Endothelial cell of umbilical vein (primary cell): ENCODE results near the gene SLC49A3. TPM values are rescaled to one million over a fixed set of nuclear protein-coding genes. Genes with fewer than 3 reads are reported as not detected.

Experiments
- BruUV-seq: library from RNA; stranded (reverse); fragments of 400-500 nt; replicated peaks from 2 replicates; lab custom pipeline; 2021; lab: Mats Ljungman, UMichigan
- CTCF ChIA-PET: fragments of 300-600, 350-600 bp; sonication (Branson Sonifier 250); formaldehyde crosslinking; loops from one replicate; lab custom pipeline; 2021; ENCODE audit warnings: antibody characterized with exemption, inconsistent platforms; lab: Charles Lee
- POLR2A ChIA-PET: fragments of 300-600, 350-600 bp; sonication (Branson Sonifier 250); formaldehyde crosslinking; loops from one replicate; lab custom pipeline; 2021; ENCODE audit warnings: antibody characterized with exemption, inconsistent platforms; lab: Charles Lee
- DNase-seq: peaks from one replicate; pipeline ENCODE4 v3.0.0-alpha.2; 2011; ENCODE audit warnings: low read depth, low spot score
- FAIRE-seq: peaks from 2 replicates; lab custom pipeline; 2011; peaks lifted over from hg19 to GRCh38; lab: Jason Lieb, UNC
- H2AFZ ChIP-seq: 2 replicates; pipeline ENCODE4 v1.6.0; 2012; ENCODE audit warnings: low read depth, low read length, control low read depth, inconsistent platforms
- H3K27ac ChIP-seq: 2 replicates; pipeline ENCODE4 v1.5.1; 2011; ENCODE audit warnings: low read depth, mild to moderate bottlenecking, control low read depth, low read length, moderate library complexity; ENCODE audit not compliant: insufficient read depth
- H3K27me3 ChIP-seq, 2 experiments: 2 replicates each; pipeline versions ENCODE4 v1.6.0 to v1.6.1; 2011; ENCODE audit warnings: low read length in 2 of 2, mixed read lengths in 1 of 2; ENCODE audit not compliant: control insufficient read depth in 2 of 2, insufficient read depth in 2 of 2
- H3K36me3 ChIP-seq, 2 experiments: 2 replicates in 1 of 2; 3 replicates in 1 of 2; pipeline ENCODE4 v1.5.1; 2011; ENCODE audit warnings: low read length in 2 of 2, mild to moderate bottlenecking in 1 of 2, moderate library complexity in 1 of 2; ENCODE audit not compliant: control insufficient read depth in 2 of 2, insufficient read depth in 2 of 2; ENCODE audit errors: extremely low read depth in 1 of 2
- H3K4me1 ChIP-seq: 3 replicates; pipeline ENCODE4 v1.5.1; 2011; ENCODE audit warnings: mild to moderate bottlenecking, low read length; ENCODE audit not compliant: control insufficient read depth, insufficient read depth; ENCODE audit errors: extremely low read depth
- H3K4me2 ChIP-seq: 2 replicates; pipeline ENCODE4 v1.6.1; 2011; ENCODE audit warnings: low read length, control low read depth, mixed read lengths; ENCODE audit not compliant: insufficient read depth
- H3K4me3 ChIP-seq, 3 experiments: fragments of 200-600 bp in 1 of 3; sonication (generic), shearing (Covaris generic) in 1 of 3; replicated peaks in 1 of 3; 2 replicates each; pipeline ENCODE4 v1.5.1; 2011 to 2016; ENCODE audit warnings: control low read depth in 3 of 3, low read length in 3 of 3, mild to moderate bottlenecking in 2 of 3, inconsistent platforms in 1 of 3, low read depth in 1 of 3, moderate library complexity in 1 of 3; ENCODE audit not compliant: insufficient read depth in 1 of 3
- H3K79me2 ChIP-seq: 2 replicates; pipeline ENCODE4 v1.6.0; 2012; ENCODE audit warnings: low read length, inconsistent platforms; ENCODE audit not compliant: control insufficient read depth, insufficient read depth
- H3K9ac ChIP-seq: replicated peaks from 2 replicates; pipeline ENCODE3; 2011; ENCODE audit warnings: low read length, control low read depth; ENCODE audit not compliant: insufficient read depth; ENCODE audit errors: extremely low read depth
- H3K9me1 ChIP-seq: replicated peaks from 3 replicates; pipeline ENCODE4 v1.6.0; 2011; ENCODE audit warnings: mild to moderate bottlenecking, low read length; ENCODE audit not compliant: control insufficient read depth, insufficient read depth; ENCODE audit errors: extremely low read depth
- H3K9me3 ChIP-seq: replicated peaks from 2 replicates; pipeline ENCODE4 v1.5.1; 2012; ENCODE audit warnings: low read length, inconsistent platforms; ENCODE audit not compliant: control insufficient read depth, insufficient read depth
- H4K20me1 ChIP-seq: replicated peaks from 2 replicates; pipeline ENCODE3; 2011; ENCODE audit warnings: mild to moderate bottlenecking, low read length; ENCODE audit not compliant: control insufficient read depth, insufficient read depth; ENCODE audit errors: extremely low read depth
- EZH2 ChIP-seq: IDR thresholded peaks from 2 replicates; pipeline ENCODE4 v1.6.1; 2012; ENCODE audit warnings: borderline replicate concordance, low read depth, mild to moderate bottlenecking, moderate library complexity, low read length, inconsistent platforms; ENCODE audit not compliant: severe bottlenecking
- FOS ChIP-seq: IDR thresholded peaks from 2 replicates; pipeline ENCODE4 v1.6.1; 2011; ENCODE audit warnings: mild to moderate bottlenecking, low read length, moderate library complexity, borderline replicate concordance; ENCODE audit not compliant: insufficient read depth
- GATA2 ChIP-seq: IDR thresholded peaks from 2 replicates; pipeline ENCODE4 v1.7.0; 2011; ENCODE audit warnings: low read depth, mild to moderate bottlenecking, moderate library complexity, mixed read lengths, low read length; ENCODE audit not compliant: insufficient read length, insufficient read depth
- JUN ChIP-seq: IDR thresholded peaks from 2 replicates; pipeline ENCODE4 v1.6.1; 2011; ENCODE audit warnings: borderline replicate concordance, low read depth; ENCODE audit not compliant: insufficient read length, insufficient read depth
- MYC ChIP-seq: IDR thresholded peaks from one replicate; pipeline ENCODE4 v1.6.1; 2011; ENCODE audit warnings: mild to moderate bottlenecking, low read depth, low read length
- POLR2A ChIP-seq: IDR thresholded peaks from 2 replicates; pipeline ENCODE4 v1.6.1; 2012; ENCODE audit warnings: low read depth, mild to moderate bottlenecking, control low read depth, low read length
- POLR2AphosphoS5 ChIP-seq: IDR thresholded peaks from 2 replicates; pipeline ENCODE4 v1.6.1; 2012; ENCODE audit warnings: low read depth, mild to moderate bottlenecking, control low read depth, low read length, moderate library complexity; ENCODE audit not compliant: insufficient read depth
- dilution Hi-C: fragments of 300-500 bp; cut with MboI; formaldehyde crosslinking; loops from one replicate; pipeline ENCODE4 v1.15.0; 2019; ENCODE audit warnings: low sequenced_read_pairs; ENCODE audit not compliant: extremely low pct_ligation_motif_present
- intact Hi-C: fragments of 100-400 bp; cut with micrococcal nuclease; formaldehyde crosslinking; loops from one replicate; pipeline ENCODE4 v1.10.0; 2022
- polyA plus RNA-seq, 4 experiments: library from polyadenylated mRNA; depleted of rRNA in 3 of 4; stranded (reverse) in 3 of 4; unstranded in 1 of 4; fragments of >200 nt; gene quantifications; 2 replicates each; pipeline versions ENCODE4 v1.2.1 to v1.2.3, GENCODE V29; 2011 to 2012; ENCODE audit warnings: missing spikeins in 1 of 4
- total RNA-seq: library from RNA; stranded (reverse); gene quantifications from 2 replicates; pipeline ENCODE4 v1.2.3, GENCODE V29; 2021
- TF ChIP-seq, protein P1 (sequence below): IDR thresholded peaks from 2 replicates; pipeline ENCODE4 v1.6.1; 2011; ENCODE audit not compliant: insufficient read depth, insufficient read length
- TF ChIP-seq, protein P2 (sequence below), 2 donors: IDR thresholded peaks; 1 replicate in 1 of 2; 2 replicates in 1 of 2; pipeline ENCODE4 v1.5.1; 2011; ENCODE audit warnings: low read length in 2 of 2, mild to moderate bottlenecking in 2 of 2, moderate library complexity in 2 of 2, control low read depth in 1 of 2, inconsistent platforms in 1 of 2, low read depth in 1 of 2; ENCODE audit not compliant: insufficient read depth in 1 of 2; ENCODE audit errors: extremely low read depth in 1 of 2

SLC49A3 gene
- total and polyA plus RNA-seq, 2 donors (not counting 3 experiments of a cell fraction or from before 2014, with no cell fraction given): 4.2 to 11.5 TPM

DNA sequence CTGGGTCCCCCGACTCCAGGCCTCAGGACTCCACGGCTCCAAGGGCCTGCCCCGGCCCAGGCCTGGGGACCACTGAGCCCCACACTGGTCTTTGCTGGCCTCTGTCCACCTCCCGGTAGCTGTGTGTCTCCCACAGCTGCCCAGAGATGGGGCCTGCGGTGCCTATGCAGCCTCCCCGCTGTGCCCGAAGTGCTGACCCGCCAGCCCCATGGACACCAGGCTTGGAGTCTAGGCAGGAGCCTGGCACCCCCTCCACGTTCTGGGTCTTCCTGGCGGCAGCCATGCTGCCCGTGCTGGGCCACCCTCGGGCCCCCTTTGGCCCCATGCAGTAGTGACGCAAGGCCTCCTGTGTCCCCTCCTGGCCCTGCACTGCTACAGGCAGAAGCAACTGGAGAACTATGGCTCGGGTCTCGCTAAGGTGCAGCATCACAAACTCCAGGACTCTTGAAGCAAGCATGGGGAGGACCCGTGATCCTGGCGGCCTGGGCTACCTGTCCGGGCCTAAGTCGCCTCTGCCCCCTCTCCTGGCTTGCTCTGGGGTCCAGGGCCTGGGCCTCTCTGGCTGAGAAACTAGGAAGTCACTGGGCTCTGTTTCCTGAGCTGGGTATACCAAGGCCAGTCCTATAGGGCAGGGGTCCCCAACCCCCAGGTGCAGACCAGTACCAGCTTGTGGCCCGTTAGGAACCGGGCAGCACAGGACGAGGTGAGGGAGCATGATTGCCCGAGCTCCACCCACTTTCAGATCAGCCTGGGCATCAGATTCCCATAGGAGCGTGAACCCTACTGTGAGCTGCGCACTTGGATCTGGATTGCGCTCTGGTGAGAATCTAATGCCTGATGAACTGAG is 13.7 kb downstream of the SLC49A3 start:
- FAIRE-seq: no peak
- Histone ChIP-seq H3K36me3 (peaks cover 9% of the 10 kb centered on the region in 2 experiments), H3K9me3 (no peaks in the 10 kb centered on the region), H3K27ac (peak overlapping the region; percentile 67), H3K9ac (peak overlapping the region; percentile 91), H3K27me3 (no peaks in the 10 kb centered on the region), H3K4me2 (peak overlapping the region; percentile 77), H2AFZ (peak overlapping the region; percentile 72), H4K20me1 (no peaks in the 10 kb centered on the region), H3K79me2 (peaks cover 12% of the 10 kb centered on the region), H3K9me1 (no peaks in the 10 kb centered on the region), H3K4me3 (peak overlapping the region; percentile 63 to 87 (median 78)), H3K4me1 (peaks cover 12% of the 10 kb centered on the region)
- intact Hi-C loops (loop anchor here (10.0 kb wide), 2 partner anchors 200 to 340 kb away; partner anchors contain the start of gene ZNF141), dilution Hi-C loops (no loop called here)
- POLR2A ChIA-PET: no interaction called here
- no peak for TF ChIP-seq POLR2AphosphoS5
- TF ChIP-seq GATA2: no peak
- no peak for TF ChIP-seq MYC
- no peak for TF ChIP-seq JUN
- no peak for TF ChIP-seq POLR2A
- TF ChIP-seq, protein P1, sequence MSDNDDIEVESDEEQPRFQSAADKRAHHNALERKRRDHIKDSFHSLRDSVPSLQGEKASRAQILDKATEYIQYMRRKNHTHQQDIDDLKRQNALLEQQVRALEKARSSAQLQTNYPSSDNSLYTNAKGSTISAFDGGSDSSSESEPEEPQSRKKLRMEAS: no peak
- TF ChIP-seq, protein P2, sequence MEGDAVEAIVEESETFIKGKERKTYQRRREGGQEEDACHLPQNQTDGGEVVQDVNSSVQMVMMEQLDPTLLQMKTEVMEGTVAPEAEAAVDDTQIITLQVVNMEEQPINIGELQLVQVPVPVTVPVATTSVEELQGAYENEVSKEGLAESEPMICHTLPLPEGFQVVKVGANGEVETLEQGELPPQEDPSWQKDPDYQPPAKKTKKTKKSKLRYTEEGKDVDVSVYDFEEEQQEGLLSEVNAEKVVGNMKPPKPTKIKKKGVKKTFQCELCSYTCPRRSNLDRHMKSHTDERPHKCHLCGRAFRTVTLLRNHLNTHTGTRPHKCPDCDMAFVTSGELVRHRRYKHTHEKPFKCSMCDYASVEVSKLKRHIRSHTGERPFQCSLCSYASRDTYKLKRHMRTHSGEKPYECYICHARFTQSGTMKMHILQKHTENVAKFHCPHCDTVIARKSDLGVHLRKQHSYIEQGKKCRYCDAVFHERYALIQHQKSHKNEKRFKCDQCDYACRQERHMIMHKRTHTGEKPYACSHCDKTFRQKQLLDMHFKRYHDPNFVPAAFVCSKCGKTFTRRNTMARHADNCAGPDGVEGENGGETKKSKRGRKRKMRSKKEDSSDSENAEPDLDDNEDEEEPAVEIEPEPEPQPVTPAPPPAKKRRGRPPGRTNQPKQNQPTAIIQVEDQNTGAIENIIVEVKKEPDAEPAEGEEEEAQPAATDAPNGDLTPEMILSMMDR (IDR thresholded peaks at IDR 0.05; ENCODE audit: extremely low read depth in 1 of 2, insufficient read depth in 1 of 2, low read depth in 1 of 2, low read length in 2 of 2): no peak
- no peak for TF ChIP-seq EZH2
- TF ChIP-seq FOS: no peak
- DNase-seq: no peak
- BruUV-seq: no TSS peak
- CTCF ChIA-PET: interaction anchor here (1.4 kb wide), 1 partner anchor 9 kb away, joined by 5 read pairs; no protein-coding TSS in a partner anchor
